SIG-M5 treated with dmso at 0.1 percent for 504 hours (cell line): ENCODE measurements around the gene GAREM1.
"Not testable (repeated sequence)": the region's sequence is repeated elsewhere in the genome, so short reads cannot be mapped to it uniquely, and the experiment has no call there.

Experiments
- DNase-seq: peaks from one replicate; lab custom pipeline; 2025; ENCODE audit not compliant: unreplicated experiment; lab: John Stamatoyannopoulos, UW

Gene GAREM1

DNA sequence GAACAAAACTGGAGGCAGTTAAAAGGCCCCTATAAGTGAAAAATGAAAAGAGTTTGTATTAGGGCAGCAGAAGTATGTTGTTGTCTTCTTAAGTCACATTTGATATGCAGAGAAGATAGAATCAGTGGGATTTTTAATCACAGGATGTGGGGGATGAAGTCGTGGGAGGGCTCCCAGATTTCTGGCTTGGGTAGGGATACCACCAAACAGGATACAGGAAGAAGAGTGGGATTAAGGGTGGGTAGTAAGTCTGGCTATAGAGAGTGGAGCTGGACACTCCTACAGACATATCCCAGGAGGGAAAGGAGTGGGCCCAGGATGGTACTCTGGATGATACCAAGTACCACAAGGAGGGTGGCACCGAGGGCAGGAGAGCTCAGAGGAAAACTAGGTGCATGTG, 99.3 kb downstream of the GAREM1 start:
- DNase-seq = no peak

DNA sequence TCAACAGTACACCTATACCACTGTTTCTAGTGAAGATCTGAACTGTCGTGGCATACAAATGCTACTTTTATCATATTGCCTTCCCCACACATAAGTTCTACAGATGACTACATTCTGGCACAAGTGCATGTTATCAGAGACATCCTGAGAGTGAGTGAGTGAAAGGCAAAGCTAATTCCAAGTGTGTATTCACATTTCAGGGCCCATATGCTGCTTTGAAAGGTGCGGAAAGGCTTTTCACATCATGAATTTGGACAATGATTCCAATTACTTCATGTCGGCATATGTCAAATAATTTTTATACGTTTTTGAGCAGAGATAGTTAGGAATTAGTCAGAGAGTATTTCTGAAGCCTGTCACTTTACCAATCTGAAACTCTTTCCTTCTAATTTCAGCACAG, 101.7 kb downstream of the GAREM1 start:
- no peak for DNase-seq

DNA sequence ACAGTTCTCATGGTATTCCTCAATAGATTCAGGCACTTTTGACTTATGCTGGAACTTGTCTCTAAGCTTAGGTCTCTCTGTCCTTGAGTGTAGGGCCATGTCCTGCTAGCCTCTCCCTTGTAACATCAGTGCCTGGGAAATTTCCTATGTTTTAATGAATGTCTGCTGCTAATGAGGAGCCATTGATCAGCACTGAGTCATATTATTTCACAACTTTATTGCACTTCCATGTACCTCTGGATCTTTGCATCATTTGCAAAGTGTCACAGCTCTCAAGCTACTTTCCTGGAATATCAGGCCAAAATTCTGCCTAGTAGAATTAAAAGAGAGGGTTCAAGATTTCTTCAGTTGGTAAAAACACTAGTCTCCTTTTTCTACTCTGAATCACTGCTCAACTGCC, 102.5 kb downstream of the GAREM1 start:
- no peak for DNase-seq

DNA sequence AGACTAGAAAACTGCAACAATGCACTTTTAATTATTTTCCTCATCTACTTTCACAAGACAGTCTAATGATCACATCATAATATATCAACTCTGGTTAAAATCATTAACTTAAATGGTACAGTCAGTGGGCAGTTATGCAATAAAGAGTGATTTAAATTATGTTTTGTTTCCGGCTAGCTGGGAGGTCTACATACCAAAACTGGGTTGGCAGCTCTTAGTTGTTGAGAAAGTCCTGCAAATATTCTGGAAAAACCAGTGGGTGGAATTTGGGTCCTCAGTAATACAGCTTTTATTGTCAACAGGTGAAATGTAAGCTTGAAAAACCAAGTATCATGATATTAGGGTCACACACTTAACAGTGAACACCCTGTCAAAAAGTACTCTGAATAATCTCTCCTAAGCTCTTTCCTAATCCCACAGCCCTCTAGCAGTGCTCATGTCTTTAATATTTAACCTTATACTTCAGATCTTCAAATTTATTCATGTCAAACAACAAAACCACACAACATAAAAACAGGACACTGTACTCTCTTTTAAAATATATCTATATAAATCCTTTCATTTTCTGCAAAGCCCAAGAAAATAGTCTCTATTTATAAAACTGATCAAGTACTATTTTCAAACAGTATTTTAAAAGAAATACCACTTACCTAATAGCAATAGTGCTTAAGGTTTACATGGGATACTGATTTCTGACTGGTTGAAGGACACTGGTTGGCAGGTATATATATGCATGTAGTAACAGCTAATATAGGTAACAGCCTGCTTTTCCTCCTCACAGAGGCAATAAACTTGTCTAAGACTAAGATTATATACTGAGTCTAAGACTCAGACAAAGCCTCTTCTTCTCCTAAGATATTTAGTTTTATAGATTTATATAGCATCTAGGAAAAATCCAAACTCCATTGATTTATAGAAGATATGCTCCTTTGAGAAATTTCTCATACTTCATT, 103.8 kb downstream of the GAREM1 start:
- no peak for DNase-seq

DNA sequence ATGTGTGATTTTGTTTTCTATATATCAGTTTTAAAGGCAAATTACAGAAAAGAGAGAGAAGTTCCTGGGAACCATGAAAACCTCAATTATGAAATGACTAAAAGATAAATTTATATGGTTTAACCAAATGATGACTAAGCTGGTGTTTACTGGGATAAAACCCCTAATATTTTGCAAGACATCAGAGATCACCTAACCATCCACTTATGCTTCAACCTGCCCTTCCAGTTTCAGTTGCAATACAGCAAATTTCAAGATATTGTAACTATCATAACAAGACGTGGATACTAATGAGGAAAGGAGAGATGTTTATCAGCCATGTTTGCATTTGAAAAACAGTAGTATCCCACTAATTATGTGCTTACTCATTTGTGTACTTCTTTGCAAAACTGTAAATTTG, 108.2 kb downstream of the GAREM1 start:
- no peak for DNase-seq

DNA sequence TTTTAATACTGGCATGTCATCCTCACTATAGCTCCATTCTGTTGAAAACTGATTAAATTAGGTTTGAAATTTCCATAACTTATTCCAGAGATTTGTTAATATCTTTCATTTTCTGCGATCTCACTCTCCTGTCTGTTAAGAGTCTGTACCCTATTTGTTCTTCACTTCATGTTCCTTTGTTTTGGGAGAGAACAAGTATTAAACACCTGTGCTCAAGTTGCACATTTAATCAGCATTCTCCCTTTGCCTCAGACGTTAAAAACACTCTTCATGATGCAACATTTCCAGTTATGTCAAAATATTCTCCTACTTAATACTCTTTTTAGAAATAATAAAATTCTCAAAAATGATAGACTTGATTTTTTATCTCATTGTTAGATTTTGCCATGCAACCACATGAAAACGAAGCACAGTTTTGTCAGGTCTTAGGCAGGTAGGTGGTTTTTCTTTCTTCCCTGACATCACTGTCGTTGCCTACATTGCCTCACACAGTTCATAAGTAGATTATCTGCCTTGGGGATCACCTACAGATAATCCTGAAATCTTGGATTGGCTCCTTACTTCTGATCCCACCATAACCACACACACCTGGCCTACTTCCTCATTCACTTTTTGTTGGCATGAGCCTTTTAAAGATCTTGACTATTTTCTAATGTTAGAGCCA, 109.9 kb downstream of the GAREM1 start:
- DNase-seq = no peak

DNA sequence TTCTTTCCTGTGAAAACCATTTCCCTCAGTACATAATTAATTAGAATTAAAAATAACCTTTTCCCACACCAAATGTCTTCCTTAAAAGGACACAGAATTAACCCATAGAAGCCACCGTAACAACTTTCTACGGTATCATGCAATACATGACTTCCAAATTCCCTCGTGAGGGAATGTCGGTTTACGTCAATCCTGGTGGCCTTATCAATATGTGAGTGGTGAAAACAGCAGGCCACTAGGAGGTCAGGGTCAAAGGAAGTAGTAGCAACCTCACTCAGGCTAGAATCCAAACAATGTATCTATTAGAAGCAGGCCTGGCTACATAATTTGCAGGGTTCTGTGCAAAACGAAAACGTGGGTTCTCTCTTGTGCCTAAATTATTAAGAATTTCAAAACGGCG, 112.2 kb downstream of the GAREM1 start:
- DNase-seq = no peak

DNA sequence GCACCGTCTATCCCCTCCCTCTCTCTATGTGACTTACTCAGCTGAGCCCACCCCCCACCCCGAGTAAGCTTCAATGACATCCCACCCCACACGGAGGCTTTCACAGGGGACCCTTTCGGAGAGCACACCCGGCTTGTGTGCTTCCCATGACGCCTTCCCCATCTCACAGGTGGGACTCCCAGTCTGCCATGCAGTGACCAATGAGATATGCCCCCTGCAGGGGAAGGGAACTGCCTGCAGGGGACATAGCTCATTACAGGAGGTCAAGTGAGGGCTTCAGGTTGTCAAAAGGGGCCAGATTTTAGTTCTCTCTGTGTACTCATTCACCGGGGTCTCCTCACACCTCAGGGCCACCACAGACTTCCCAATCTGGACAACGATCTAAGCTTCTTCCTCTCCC, 112.6 kb downstream of the GAREM1 start:
- DNase-seq = no peak

DNA sequence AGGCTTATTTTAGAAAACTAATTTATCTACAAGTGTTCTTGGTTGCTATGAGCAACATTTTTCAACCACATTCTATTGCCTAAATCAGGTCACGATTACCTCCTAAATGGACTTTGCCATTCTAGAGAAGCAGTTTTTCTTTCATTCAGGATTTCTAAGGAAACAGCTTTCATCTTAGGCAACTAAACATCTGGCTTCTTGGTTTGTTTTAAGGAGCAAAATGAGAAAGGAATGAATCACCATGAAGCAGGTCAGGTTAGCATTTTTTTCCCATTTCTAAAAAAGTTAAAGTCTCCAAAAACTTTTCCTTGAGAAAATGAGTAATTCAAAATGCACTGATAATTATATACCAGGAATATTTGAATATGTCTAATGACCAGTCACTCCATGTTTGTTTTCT, 114.8 kb downstream of the GAREM1 start:
- no peak for DNase-seq

DNA sequence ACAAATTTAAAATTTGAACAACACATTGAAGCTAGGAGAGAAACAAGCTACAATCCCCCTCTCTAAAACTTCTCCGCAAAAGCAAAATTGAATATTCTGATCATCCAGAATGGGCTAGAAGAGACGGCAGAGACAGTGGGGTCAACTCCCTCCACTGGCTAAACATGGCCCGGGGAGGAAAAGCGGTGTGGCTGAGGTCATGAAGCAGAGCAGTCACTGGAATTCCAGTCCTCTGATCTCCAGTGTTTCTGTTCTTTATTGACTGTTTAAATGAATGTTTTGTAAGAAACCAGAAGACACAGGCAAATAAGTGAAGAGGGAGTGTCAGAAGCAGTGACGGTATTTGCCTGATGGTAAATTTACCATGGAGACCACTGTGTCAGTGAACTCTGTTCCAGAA, 116.2 kb downstream of the GAREM1 start:
- DNase-seq = no peak

DNA sequence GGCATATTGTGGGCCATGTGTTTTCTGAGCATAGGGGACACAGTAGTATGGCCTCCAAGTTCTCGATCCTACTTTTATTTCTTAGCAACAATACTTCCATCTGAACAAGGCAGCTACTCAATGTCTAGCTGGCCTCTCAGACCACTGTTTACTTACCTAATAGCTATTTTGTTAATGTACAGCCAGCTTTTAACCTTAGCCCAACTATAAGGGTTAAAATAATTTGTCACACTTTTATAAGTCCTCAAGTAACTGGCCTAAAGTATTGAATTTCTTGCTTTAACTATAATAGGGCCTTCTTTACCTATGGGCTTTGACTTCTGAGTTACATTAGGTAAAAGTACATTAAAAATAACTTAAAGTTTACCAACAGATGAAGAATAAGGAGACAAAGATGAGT, 117.4 kb downstream of the GAREM1 start:
- no peak for DNase-seq

DNA sequence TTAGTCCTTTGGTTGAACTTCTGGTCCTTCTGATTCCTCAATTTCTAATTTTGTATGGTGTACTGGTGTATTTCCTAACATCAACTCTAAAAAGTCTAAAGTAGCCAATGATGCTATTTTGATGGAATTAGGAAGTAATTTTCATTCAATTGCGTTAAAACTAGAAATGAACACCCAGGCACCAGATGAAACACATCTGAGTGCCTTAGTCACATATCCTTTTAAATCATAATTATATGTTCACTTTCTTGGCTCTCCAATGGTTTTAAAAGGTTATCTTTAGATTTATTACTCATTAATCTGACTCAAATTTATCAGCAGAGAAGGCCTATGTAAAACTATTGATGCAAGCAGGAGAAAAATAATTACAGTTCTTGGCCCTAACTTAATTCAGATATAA, 119.7 kb downstream of the GAREM1 start:
- no peak for DNase-seq

DNA sequence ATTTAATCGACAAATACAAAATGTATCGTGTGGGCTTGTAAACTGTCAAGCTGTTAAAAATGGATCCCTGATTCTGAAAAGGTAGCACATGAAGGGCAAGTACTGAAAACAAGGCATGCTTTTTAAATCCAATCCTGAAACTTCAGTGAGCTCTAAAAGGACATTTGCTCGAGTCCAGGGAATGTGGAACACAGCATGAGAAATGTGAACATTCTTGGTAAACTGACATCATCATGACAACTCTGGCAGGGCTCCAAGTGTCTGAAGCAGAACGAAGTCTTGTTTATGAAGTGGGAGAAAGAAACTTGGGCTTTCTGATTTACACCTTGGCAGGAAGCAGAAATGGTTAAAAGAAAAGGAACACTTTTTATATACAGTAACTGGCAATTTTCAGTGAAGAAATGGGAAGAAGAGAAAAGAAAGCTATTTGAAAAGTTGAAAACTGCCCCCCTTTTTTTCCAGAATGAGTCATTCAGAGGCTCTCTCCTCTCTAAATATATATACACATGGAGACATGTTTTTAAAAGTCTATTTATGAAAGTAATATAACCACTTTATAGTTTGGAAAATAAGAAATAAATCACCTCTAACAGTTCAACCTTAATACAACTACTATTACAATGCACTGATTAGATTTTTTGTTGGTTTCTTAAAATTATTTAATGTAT, 120.8 kb downstream of the GAREM1 start:
- no peak for DNase-seq

DNA sequence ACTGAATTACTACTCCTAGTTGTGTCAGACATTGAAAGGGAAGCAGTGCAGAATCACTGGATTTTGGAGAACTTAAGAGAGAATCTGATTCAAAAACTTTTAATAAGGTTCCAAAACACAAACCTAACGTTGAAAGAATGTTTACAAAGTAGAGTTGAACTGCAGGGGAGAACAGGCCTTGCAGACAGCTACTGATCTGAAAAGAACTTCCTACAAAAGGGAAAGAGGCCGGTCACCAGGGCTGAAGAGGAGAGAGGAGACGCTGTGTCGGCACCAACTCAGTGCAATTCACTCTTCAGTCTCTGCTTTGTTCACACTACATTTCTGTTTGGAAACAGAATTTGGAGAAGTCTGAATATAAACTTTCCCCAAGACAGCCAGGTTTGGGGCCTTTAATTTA, 124.0 kb downstream of the GAREM1 start:
- DNase-seq = no peak

DNA sequence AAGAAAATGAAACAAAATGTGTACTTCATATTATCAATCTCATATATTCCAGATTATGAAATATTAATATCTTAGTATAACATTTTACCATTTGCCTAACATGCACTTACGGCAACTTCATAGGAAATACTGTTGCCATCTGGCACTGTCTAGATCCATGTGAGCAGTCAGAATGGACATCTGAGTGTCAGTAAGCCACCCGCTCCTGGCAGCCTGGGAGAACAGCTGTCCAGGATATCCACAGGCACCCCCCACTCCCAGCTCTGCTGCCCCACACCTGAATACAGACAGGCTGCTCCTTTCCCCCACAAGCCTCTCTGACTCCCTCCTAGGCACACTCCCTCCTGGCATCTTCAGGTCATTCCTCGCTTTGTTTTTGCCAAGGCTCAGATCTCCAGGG, 127.0 kb downstream of the GAREM1 start:
- DNase-seq = no peak

DNA sequence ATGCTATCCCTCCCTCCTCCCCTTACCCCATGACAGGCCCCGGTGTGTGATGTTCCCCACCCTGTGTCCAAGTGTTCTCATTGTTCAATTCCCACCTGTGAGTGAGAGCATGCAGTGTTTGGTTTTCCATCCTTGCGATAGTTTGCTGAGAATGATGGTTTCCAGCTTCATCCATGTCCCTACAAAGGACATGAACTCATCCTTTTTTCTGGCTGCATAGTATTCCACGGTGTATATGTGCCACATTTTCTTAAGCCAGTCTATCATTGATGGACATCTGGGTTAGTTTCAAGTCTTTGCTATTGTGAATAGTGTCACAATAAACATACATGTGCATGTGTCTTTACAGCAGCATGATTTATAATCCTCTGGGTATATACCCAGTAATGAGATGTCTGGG, 129.6 kb downstream of the GAREM1 start:
- not testable (repeated sequence) for DNase-seq

DNA sequence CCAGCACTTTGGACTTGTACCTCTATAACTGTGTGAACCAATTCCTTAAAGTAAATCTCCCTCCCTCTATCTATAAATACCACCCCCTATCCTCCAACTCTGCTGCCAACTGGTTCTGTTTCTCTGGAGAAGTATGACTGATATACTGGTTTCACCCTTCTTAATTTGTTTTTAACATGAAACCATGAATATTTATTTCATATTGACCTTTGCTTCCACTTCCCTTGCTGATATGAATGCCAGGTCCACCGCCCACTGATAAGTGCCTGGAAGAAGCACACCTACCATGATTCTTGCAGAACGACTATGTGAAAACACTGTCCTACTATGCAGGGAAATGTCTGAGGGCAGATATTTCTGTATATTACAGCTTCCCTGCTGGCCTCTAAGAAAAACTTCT, 131.6 kb downstream of the GAREM1 start:
- DNase-seq = no peak

DNA sequence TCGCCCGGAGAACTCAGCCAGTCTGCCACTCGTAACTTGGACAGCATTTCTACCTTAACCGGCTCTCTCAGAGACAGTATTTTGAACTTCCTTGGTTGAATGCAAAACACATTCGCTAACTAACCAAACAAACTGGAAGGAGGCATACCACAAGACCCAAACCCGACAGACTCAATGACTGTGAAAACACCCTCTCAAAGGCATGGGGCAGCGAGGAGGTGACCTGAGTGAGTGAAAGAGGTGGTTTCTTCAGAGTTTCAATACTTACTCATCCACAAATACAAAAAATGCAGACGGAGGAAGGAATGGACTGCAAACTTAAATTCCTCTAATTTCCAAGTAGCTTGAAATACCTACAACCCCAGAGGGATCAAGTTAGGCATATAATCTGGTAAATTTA, 132.9 kb downstream of the GAREM1 start:
- no peak for DNase-seq

DNA sequence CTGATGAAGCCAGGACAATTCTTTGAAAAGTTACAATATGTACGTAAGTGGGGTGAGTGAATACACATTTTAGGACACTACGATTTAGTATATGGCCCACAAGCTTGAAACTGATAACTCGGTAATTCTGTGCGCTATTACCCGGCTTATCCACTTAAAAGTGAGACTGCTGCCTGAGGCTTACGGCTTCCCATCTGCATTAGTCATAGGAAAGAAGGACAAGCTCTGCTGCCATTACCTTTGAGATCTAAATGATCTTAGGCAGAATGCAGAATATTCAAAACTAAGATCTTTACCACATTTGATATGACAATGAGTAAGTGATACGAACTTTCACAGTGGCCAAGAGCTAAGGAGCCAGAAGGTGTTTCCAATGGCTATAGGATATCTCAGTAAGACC, 133.3 kb downstream of the GAREM1 start:
- no peak for DNase-seq

DNA sequence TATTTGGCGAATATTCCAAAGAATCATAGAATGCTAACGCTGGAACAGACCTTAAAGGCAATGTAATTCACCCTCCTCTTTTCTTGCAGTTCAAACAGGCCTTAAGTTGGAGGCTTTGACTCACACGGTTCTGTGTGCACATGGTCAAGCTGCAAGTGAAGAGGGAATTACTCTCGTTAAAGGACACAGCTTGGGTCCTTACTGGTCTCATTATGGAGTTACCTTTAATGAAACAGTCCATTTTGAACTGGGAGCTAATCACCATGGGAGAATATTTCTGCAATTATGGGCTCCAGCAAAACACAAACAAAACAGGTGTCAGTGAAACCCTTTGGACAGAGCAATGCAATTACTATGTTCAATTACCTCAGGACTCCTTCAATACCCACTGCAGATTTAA, 135.5 kb downstream of the GAREM1 start:
- no peak for DNase-seq

DNA sequence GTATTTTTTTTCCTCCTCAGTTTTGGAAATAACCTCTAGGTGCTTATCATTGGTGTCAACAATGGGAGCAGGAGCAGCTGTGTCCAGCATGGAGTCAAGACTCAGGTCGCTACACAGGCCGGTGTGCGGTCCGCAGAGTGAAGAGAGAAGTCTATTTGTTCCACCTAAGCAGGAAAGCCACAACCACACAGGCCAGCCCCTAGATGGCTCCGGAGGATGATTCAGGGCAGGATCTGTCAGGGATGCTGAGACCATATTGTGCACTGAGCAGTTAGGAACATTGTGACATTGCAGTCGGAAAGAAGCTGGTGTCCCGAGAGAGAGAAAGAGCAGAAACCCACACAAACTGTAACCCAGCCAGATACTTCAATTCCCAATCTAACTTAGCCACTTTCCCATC, 136.9 kb downstream of the GAREM1 start:
- no peak for DNase-seq

DNA sequence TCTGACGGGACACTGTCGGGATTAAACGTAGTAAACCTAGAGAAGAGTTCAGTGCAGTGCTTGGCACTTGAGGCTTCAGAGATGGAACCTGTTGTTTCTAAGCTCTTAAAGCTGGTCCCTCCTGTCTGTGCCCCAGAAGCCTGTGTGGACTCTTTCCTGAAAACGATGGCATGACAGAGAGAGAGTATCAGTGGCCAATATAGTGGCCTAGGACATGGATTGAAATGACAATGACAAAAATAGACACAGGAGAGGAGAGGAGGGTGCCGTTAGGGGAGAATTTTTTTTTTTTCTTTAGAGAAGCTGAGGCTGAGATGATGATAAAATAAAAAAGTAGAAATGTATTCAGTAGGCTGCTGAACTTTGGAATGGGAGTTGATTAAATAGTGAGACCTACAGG, 138.0 kb downstream of the GAREM1 start:
- no peak for DNase-seq
